Sigmoid colon (tissue), 4 donors: ENCODE data around the gene KSR1.

Experiments
- EP300 ChIP-seq, 4 donors: sonication (generic); formaldehyde crosslinking; IDR thresholded peaks; one replicate each; pipeline ENCODE4 v1.6.1; 2017; ENCODE audit warnings: antibody characterized with exemption in 4 of 4
- POLR2A ChIP-seq, 2 donors: fragments of 450-650 bp; IDR thresholded peaks; one replicate each; pipeline ENCODE4 v1.6.1; 2016; ENCODE audit warnings: antibody characterized with exemption in 2 of 2, mild to moderate bottlenecking in 2 of 2, moderate library complexity in 2 of 2
- POLR2AphosphoS5 ChIP-seq, 4 donors: sonication (generic); formaldehyde crosslinking; IDR thresholded peaks; one replicate each; pipeline ENCODE4 v1.6.1; 2017; ENCODE audit warnings: antibody characterized with exemption in 4 of 4
- TF ChIP-seq, protein P1 (sequence below), 4 experiments: fragments of 450-650 bp in 3 of 4; fragments of 200-600 bp in 1 of 4; IDR thresholded peaks; one replicate each; pipeline ENCODE4 v1.5.1; 2016 to 2019; ENCODE audit warnings: antibody characterized with exemption in 4 of 4, mild to moderate bottlenecking in 3 of 4, moderate library complexity in 2 of 4

GRCh38 chr17:27660436-27660835 lies 204.2 kb downstream of the KSR1 start:
- TF ChIP-seq, protein P1, sequence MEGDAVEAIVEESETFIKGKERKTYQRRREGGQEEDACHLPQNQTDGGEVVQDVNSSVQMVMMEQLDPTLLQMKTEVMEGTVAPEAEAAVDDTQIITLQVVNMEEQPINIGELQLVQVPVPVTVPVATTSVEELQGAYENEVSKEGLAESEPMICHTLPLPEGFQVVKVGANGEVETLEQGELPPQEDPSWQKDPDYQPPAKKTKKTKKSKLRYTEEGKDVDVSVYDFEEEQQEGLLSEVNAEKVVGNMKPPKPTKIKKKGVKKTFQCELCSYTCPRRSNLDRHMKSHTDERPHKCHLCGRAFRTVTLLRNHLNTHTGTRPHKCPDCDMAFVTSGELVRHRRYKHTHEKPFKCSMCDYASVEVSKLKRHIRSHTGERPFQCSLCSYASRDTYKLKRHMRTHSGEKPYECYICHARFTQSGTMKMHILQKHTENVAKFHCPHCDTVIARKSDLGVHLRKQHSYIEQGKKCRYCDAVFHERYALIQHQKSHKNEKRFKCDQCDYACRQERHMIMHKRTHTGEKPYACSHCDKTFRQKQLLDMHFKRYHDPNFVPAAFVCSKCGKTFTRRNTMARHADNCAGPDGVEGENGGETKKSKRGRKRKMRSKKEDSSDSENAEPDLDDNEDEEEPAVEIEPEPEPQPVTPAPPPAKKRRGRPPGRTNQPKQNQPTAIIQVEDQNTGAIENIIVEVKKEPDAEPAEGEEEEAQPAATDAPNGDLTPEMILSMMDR (IDR thresholded peaks at IDR 0.05) = no peak
- TF ChIP-seq POLR2AphosphoS5 (IDR thresholded peaks at IDR 0.05) (no peak), POLR2A (IDR thresholded peaks at IDR 0.05) (no peak), EP300 (IDR thresholded peaks at IDR 0.05) (no peak)
